ENCODE measurements around the gene PPP1R9B.

The PPP1R9B gene

GRCh38 chr17:50155115-50155819 lies 4.8 kb upstream of the PPP1R9B start:
- peak; percentile 79 for DNase-seq

- no peak for DNase-seq
These were observed 4.1 kb upstream of the PPP1R9B start for GRCh38 chr17:50154604-50155003.

DNA sequence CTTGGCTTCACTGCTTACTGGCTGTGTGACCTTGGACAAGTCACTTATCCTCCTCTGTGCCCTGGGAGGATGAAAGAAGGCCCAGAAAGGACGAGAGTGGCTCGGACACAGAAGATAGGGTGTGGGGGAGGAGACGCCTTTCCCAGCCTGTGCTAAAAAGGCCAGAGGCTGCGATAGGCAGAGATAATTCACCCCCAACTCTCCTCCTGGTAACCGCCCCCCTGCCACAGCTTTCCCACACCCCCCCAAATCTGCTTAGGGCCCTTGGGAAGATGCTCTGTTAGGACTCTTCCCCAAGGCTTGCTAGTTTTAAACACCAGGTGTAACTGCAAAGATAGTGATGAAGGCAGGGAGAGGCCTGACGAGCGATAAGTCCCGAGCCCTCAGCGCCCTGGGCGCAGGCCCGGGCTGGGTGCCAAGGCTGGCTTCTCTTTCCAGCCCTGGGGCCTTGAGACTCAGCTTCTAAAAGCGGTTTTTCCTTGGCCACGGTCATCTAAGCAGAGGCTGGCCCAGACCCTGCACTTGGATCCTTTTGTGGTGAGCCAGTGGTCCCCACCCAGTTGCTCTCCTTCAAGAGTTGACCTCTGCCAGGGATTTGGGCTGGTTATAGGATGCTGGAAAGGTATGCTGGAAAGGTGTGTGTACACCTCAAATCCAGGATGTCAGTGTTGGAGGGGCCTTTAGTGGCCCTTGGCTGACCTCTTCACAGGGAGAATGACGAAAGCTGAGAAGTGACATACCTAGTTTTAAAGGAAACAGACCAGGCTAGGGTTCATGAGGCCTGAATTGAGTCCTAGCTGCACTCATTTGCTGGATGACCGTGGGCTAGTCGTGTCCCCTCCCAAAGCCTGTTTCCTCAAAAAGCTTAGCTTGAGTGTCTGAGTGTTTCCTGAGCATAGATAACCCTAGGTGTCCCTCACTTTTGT lies 3.4 kb upstream of the PPP1R9B start:
- DNase-seq: peak; percentile 74

- DNase-seq: peak; percentile 28
These were observed 2.3 kb upstream of the PPP1R9B start for GRCh38 chr17:50152736-50153135.

DNA sequence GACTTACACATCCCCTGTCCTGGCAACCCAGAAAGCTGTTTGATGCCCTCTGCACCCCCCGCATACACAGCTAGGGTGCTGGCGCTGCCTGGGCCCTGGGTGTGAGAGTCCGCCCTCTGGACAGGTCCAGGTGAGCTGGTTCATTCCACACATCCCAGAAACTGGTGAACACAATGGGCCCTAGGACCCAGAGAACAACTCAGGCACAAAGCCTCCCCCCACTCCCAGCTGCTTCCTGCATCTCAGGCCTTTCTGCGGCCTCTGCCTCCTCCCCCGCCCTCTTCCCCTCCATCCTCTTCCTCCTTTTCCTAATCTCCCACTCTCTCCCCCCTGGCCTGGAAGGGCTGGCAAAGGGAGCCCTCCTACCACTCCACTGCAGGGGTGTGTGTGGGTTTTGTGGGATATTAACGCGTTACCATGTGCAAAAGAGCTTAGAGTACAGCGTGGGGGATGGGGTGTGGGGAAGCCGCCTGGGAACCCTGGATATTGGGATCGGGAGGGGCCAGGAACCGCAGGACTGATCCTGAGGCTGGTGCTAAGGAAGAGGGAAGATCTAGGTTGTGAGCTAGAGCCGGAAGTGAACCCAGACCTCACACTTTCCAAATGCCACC lies 1.6 kb upstream of the PPP1R9B start:
- peak; percentile 92 for DNase-seq

DNA sequence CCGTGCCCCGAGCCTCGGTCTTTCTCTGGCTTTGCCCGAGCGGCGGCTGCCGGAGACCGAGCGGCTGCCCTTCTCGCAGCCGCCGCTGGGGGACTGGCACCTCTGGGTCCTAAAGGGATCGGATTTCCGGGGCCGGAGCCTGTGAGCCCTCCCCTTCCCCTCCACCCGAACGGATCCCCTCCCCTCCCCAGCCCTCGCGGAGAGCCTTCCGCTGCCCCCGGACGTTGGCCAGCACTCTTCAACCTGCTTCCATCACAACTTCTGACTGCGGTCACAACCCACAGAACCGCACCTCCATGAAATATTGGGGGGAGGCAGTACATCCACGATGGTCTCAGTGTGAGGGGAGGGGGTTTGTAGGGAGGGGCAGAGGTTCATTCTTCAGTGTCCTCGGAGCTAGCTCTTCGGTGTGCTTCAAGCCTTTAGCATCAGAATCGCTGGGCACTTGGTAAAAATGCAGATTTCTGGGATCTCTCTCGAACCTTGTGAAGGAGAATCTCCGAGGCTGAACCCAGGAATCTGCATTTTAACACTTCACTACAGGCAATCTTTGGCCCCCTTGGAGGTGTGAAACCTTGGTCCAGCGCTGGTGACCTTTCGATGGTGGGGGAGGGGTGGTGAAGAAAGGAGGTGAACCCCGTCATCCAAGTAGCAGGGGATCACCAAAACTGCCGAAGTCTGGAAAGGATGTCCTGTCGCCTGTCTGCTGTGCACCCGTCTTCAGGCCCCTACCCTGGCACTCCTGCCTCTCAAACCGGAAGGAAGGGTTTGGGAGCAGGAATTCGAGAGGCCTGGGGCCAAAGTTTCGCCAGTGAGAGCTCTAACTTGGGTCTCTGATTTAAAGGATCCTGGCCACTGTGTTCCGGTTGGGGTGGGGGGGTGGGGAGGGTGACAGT lies 812 bp upstream of the PPP1R9B start:
- peak; percentile 94 for DNase-seq

- DNase-seq: peak; percentile 59
These were observed 792 bp downstream of the PPP1R9B start for GRCh38 chr17:50149417-50150353.

DNA sequence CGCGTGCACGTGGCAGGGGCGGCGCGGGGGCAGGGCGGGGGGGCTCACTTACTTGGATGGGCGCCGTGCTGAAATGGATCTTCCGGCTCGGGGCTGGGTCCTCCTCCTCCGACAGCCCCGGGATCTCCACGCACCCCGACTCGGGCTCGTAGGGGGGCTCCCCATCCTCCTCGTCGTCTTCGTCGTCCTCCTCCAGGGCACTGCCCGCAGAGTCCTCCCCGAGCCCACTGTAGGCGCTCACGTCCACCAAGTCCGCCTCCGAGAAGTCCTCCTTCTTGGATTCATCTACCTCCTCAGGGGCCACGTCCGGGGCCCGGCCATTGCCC lies 1.4 kb downstream of the PPP1R9B start:
- DNase-seq: no peak

- DNase-seq: peak; percentile 85
These were observed 2.0 kb downstream of the PPP1R9B start for GRCh38 chr17:50148226-50149090.

DNA sequence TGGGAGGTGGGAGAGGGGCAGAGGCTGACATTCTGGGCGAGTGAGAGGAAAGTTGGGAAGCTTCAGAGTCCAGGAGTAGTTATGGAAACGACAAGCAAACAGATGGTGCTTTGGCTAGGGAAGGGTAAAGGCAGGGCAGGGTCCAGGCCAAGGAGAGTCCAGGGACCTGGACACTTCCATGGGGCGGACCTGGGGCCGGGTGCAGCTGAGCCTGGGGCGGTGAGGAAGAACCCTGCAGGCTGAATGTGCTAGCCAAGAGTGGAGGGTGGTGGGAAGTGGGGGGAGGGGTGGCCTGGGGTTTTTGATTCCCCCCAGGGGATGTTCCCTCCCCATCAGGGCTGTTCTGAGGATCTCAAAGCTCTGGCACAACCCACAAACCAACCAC lies 2.6 kb downstream of the PPP1R9B start:
- DNase-seq: peak; percentile 60

DNA sequence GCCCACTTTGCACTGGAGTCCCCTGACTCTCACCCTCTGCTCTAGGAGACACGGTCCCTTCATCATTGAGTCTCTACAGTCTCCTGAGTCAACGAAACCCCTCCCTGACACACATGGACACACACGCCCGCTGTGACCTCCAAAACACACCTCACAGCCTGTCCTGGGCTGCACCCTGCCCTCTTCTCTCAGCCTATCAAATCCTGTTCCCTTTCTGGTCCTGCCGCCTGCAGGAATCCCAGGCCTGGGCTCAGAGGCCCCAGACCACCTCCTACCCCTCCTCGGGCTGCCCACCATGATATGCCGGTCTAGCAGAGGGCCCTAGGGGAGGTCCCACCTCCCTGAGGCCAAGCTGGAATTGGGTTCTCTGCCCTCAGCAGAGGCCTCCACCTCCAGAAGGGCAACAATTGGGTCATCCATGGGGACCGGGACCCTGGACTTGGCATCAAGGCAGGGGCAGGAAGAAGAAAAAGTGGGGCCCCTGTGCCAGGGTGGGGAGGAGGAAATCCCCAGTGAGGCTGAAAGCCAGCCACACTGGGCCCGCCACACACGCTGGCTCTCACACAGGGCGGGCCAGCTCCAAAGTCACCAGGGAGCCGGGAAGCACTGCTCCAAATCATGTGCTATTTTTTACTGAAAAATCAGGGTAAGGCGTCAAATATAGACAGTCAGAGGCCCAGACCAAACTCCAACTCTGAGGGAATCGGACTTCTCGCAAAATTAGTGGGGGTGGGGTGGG lies 3.4 kb downstream of the PPP1R9B start:
- peak; percentile 30 for DNase-seq

DNA sequence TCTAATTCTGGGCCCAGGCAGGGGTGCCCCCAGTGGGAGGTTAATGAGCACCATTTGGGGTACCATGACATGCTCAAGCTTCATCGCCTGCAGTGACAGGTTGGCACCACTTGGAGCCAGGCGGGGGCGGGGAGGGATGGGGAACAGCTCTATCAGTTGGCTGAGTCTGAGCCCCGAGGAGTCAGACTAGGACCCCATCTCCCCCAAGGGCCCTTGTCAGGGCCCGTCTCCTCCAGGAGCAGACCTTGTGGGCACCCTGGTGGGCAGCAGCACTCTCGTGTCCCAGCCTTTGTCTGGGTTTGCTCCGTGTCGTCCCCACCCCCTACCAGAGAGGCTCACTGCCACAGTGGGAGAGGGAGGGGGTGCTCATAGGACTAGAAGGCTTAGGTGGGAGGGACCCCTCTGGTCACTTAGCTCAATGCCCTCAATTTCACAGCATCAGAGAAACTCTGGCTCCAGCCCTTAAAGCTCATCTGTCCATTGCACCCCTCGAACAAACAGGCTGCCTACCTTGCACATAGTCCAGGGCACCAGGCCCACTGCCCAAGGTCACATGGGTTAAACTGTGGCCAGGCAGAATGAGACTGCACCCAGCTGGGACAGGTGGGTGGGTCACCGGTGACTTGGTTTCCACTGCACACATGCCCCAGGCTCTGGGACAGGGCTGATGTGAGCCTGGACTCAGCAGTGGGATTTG lies 4.1 kb downstream of the PPP1R9B start:
- DNase-seq: peak; percentile 28

- DNase-seq: peak; percentile 26
These were observed 4.8 kb downstream of the PPP1R9B start for GRCh38 chr17:50145532-50146229.

GRCh38 chr17:50144845-50145531 lies 5.5 kb downstream of the PPP1R9B start:
- DNase-seq: peak; percentile 27

GRCh38 chr17:50144355-50144754 lies 6.1 kb downstream of the PPP1R9B start:
- DNase-seq: no peak

GRCh38 chr17:50143461-50144176 lies 6.9 kb downstream of the PPP1R9B start:
- peak; percentile 19 for DNase-seq

DNA sequence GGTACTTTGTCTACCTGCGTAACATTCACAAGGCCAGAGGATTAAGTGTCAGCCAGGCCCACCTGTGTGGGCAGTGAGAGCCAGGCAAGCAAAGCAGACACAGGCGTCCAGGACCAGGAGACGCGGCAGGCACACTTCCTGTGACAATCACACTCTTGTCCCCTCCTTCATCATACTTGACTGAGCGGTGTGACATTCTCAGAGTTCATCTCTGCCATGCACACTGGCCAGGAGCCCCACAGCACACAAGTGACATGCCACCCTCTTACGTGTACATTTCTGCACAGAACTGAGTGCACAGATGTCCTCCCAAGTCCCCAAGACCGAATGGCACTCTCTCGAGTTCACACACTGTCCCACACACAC lies 8.7 kb downstream of the PPP1R9B start:
- DNase-seq: no peak
